ENCODE measurements around the gene ITGB3BP.
A peak's percentile ranks its signal among the peaks of the same experiment; 100 is the strongest.

Gene ITGB3BP

DNA sequence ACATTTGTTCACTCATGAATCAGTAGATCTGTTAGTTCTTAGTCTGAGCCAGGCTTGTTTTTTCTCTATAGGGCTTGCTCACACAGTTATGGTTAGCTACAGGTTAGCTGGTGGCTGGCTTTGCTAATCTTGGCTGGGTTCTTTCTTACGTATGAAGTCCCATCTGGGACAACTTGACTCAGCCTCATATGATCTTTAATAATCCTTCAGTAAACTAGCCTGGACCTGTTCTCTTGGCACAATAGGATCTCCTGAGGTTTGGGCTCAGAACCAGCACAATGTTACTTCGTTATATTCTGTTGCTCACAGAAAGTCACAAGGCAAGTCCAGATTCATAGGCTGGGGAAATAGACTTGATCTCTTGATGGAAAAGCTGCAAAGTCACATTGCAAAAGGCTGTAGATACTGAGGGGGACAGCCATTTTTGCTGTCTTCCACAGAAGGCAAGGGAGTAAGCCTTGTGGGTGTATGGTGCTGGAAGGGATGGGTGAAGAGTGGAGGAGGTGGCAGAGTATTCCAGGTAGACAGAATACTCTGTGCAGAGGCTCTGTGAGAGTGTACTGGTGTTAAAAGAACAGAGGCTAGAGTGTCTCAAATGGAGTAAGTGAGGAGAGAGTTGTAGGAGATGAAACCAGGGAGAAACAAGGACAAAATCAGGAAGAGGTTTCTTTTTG lies 24.7 kb upstream of the ITGB3BP start:
- Histone ChIP-seq H3K4me1 (ENCODE audit: insufficient read depth, low read length) (no peaks in the 10 kb centered on the region), H3K9me3 (ENCODE audit: insufficient read depth, low read depth, low read length) (no peaks in the 10 kb centered on the region), H3K4me3 (ENCODE audit: low read length) (no peak overlapping the region), H3K27ac (ENCODE audit: low read depth, low read length) (no peak overlapping the region), H3K36me3 (ENCODE audit: insufficient read depth, low read length) (no peaks in the 10 kb centered on the region), H3K9ac (ENCODE audit: low read depth, low read length) (no peak overlapping the region), H3K27me3 (ENCODE audit: insufficient read depth, low read length) (no peaks in the 10 kb centered on the region)
- 93% methylated on average over 2 of the region's 2 CpGs for WGBS

DNA sequence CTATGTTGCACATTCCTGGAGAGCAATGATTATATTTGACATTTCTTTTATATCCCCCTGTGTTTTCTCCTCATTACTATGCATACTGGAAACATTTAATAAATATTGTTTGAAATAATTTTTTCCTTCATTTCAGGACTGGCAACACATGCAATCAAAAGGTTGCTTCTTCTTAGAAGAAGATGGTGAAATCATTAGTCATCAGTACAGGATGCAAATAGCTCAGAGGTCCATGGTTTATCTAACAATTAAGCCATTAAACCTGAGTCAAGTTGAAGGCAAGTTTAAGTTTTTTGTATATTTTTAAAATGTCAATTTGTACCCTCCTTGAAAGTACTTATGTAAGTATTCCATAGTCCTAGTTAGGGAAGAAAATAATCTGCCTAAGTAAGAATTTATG lies 22.8 kb upstream of the ITGB3BP start:
- no peaks in the 10 kb centered on the region for H3K9me3 ChIP-seq (ENCODE audit: insufficient read depth, low read depth, low read length)
- no peaks in the 10 kb centered on the region for H3K4me1 ChIP-seq (ENCODE audit: insufficient read depth, low read length)

DNA sequence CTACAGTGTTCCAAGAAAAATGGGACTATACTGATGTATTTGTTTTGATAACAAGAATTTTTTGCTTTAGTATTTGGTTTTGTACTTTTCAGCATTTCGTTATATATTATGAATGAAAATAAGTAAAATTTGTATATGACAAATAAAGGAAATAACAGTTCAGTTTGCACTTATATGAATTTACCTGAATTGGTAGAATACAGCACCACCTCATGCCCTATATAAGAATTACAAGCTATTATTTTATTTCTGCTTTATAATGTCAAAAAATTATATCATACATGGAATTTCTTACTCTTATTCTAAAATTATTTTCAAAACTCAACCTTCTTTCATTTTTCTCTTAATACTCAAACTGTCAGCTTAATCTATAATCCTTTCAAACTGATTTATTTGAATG lies 14.9 kb upstream of the ITGB3BP start:
- H3K27me3 ChIP-seq (ENCODE audit: insufficient read depth, low read length) = no peaks in the 10 kb centered on the region
- 67% methylated on average over 1 of the region's 1 CpG for WGBS
- no peak overlapping the region for H3K4me3 ChIP-seq (ENCODE audit: low read length)
- no peaks in the 10 kb centered on the region for H3K9me3 ChIP-seq (ENCODE audit: insufficient read depth, low read depth, low read length)
- H3K36me3 ChIP-seq (ENCODE audit: insufficient read depth, low read length) = peaks cover 10% of the 10 kb centered on the region; the same call in 1 of the 2 replicates
- H3K27ac ChIP-seq (ENCODE audit: low read depth, low read length) = no peak overlapping the region
- no peak overlapping the region for H3K9ac ChIP-seq (ENCODE audit: low read depth, low read length)
- H3K4me1 ChIP-seq (ENCODE audit: insufficient read depth, low read length) = peaks cover 19% of the 10 kb centered on the region

More for the DNA sequence above, 22.8 kb upstream of the ITGB3BP start:
- no peaks in the 10 kb centered on the region for H3K27me3 ChIP-seq (ENCODE audit: insufficient read depth, low read length)
- no peak overlapping the region for H3K9ac ChIP-seq (ENCODE audit: low read depth, low read length)
- H3K4me3 ChIP-seq (ENCODE audit: low read length) = no peak overlapping the region
- H3K36me3 ChIP-seq (ENCODE audit: insufficient read depth, low read length) = no peaks in the 10 kb centered on the region
- no peak overlapping the region for H3K27ac ChIP-seq (ENCODE audit: low read depth, low read length)

DNA sequence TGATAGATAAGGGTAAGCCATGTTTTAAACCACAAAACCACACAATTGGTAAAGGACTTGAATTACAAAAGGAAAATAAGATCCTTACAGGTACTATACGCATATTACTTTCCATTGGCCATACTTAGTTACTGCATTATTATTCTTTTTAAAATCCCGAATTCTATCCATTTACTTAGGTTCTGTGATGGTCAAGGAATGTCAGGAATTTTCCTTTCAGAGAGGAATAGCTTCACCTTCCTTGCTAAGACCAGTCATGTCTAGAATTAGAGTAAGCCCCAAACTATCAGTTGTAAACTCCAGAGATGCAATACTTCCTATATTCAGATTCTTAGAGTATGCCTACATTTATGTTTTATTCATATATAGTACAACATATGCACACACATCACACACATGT lies 14.0 kb upstream of the ITGB3BP start:
- H3K9ac ChIP-seq (ENCODE audit: low read depth, low read length) = no peak overlapping the region
- H3K4me3 ChIP-seq (ENCODE audit: low read length) = no peak overlapping the region
- peaks cover 16% of the 10 kb centered on the region; the same call in 1 of the 2 replicates for H3K36me3 ChIP-seq (ENCODE audit: insufficient read depth, low read length)
- H3K9me3 ChIP-seq (ENCODE audit: insufficient read depth, low read depth, low read length) = no peaks in the 10 kb centered on the region
- peaks cover 19% of the 10 kb centered on the region for H3K4me1 ChIP-seq (ENCODE audit: insufficient read depth, low read length)
- 69% methylated on average over 2 of the region's 2 CpGs for WGBS
- H3K27ac ChIP-seq (ENCODE audit: low read depth, low read length) = peak overlapping the region; percentile 58; the same call in 1 of the 2 replicates
- H3K27me3 ChIP-seq (ENCODE audit: insufficient read depth, low read length) = no peaks in the 10 kb centered on the region

DNA sequence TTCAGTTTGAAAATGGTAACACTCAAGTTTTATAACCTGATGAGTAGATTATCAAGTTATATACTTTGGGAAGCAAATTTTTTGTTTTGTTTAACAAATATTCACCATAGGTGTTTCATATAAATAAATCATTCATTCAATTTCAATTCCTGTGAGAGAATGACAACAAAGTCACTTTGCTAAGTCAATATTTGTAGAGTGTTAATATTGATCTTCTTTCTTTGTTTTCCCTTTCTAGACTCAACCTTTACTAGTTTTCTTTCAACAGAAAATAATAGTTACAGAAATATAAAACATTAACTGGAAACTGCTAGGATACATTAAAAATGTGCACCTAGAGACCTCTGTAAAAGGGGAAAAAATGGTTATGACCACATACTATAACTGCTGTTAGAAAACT lies 11.4 kb upstream of the ITGB3BP start:
- Histone ChIP-seq H3K9ac (ENCODE audit: low read depth, low read length) (no peak overlapping the region), H3K27me3 (ENCODE audit: insufficient read depth, low read length) (no peaks in the 10 kb centered on the region), H3K27ac (ENCODE audit: low read depth, low read length) (no peak overlapping the region), H3K36me3 (ENCODE audit: insufficient read depth, low read length) (peaks cover 16% of the 10 kb centered on the region; the same call in 1 of the 2 replicates), H3K4me3 (ENCODE audit: low read length) (no peak overlapping the region), H3K9me3 (ENCODE audit: insufficient read depth, low read depth, low read length) (no peaks in the 10 kb centered on the region), H3K4me1 (ENCODE audit: insufficient read depth, low read length) (peaks cover 19% of the 10 kb centered on the region)

DNA sequence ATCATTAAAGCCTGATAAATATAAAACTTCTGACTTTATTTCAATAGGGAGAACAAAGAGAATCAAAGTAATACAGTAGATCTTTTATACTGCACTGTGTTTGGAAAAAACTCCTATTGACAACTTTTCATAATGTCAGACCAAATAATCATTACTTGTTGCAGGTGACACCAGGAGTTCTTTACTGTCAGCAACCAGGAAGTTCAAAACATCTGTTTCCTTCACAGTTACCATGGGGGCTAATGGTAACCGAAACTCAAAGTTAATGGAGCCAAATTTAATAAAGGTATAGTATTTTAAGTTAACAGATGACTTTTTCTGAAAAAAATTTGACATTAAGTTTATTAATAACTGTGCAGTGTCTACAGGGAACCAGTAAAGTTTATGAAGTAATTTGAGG lies 10.9 kb upstream of the ITGB3BP start:
- WGBS = 100% methylated on average over 1 of the region's 1 CpG
- no peak overlapping the region for H3K9ac ChIP-seq (ENCODE audit: low read depth, low read length)

DNA sequence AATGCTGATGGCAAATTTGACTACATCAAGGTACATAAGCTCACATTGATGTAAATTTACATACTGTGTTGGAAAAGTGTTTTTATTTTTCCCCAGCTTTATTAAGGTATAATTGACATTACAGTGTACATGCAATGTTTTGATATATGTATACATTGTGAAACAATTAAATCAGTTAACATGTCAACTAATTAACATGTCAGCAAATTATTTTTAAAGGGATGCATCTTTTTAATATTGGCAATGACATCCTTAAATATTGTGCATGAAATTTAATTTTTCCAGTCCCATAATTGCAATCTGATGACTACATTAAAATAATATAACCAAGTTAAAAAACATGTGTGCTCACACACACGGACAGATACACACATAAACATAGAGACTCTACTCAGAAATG lies 9.7 kb upstream of the ITGB3BP start:
- Histone ChIP-seq H3K9ac (ENCODE audit: low read depth, low read length) (no peak overlapping the region), H3K27ac (ENCODE audit: low read depth, low read length) (no peak overlapping the region), H3K9me3 (ENCODE audit: insufficient read depth, low read depth, low read length) (no peaks in the 10 kb centered on the region), H3K4me1 (ENCODE audit: insufficient read depth, low read length) (peaks cover 18% of the 10 kb centered on the region), H3K4me3 (ENCODE audit: low read length) (no peak overlapping the region), H3K27me3 (ENCODE audit: insufficient read depth, low read length) (no peaks in the 10 kb centered on the region), H3K36me3 (ENCODE audit: insufficient read depth, low read length) (peaks cover 16% of the 10 kb centered on the region; the same call in 1 of the 2 replicates)
- 100% methylated on average over 1 of the region's 1 CpG for WGBS

More for the DNA sequence above, 10.9 kb upstream of the ITGB3BP start:
- Histone ChIP-seq H3K27ac (ENCODE audit: low read depth, low read length) (no peak overlapping the region), H3K4me1 (ENCODE audit: insufficient read depth, low read length) (peaks cover 19% of the 10 kb centered on the region), H3K27me3 (ENCODE audit: insufficient read depth, low read length) (no peaks in the 10 kb centered on the region), H3K36me3 (ENCODE audit: insufficient read depth, low read length) (peaks cover 16% of the 10 kb centered on the region; the same call in 1 of the 2 replicates), H3K4me3 (ENCODE audit: low read length) (no peak overlapping the region), H3K9me3 (ENCODE audit: insufficient read depth, low read depth, low read length) (no peaks in the 10 kb centered on the region)

DNA sequence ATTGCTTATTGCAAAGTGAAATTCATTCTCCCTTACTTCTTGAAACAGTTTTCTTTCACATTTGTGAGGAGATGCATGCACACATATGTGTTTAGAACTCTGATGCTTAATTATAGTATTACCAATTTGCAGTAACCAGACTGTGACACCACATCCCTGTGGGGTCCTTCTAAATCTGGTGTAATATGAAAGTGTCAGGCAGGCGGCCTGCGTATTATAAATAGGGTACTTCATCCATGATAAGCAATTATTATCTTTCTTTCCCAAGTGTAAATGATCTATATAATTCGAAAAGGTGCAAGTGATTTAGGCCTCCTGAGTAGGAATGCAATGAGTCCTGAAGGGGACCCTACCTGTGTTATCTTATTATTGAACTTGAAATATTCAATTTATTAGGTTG lies 1.2 kb upstream of the ITGB3BP start:
- no peak overlapping the region for H3K27ac ChIP-seq (ENCODE audit: low read depth, low read length)
- WGBS = 84% methylated on average over 2 of the region's 3 CpGs
- peak overlapping the region; percentile 89 for H3K9ac ChIP-seq (ENCODE audit: low read depth, low read length)
- no peaks in the 10 kb centered on the region for H3K27me3 ChIP-seq (ENCODE audit: insufficient read depth, low read length)
- peak overlapping the region; percentile 91 for H3K4me3 ChIP-seq (ENCODE audit: low read length)
- no peaks in the 10 kb centered on the region for H3K9me3 ChIP-seq (ENCODE audit: insufficient read depth, low read depth, low read length)
- peaks cover 7% of the 10 kb centered on the region for H3K4me1 ChIP-seq (ENCODE audit: insufficient read depth, low read length)
- H3K36me3 ChIP-seq (ENCODE audit: insufficient read depth, low read length) = no peaks in the 10 kb centered on the region

DNA sequence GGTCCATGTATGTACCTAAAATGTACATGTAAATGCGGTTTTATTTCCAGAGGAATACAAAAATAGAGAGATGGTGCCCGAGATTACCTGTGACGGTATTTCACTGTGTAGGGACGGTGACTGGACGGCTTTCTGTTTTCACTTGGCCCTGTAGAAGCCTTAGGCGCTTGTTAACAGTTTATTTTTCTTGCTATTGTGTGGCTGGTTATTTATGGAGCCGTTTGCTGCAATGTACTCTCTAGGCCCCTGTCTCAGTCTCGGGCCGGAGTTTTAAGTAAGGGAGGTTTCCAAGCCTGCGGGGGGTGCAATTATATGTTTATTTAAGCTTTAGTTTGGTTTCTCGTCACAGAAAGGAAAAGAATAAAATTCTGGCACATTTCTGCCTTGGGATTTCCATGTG lies 713 bp upstream of the ITGB3BP start:
- H3K27ac ChIP-seq (ENCODE audit: low read depth, low read length) = peak overlapping the region; percentile 90; the same call in 1 of the 2 replicates
- H3K27me3 ChIP-seq (ENCODE audit: insufficient read depth, low read length) = no peaks in the 10 kb centered on the region
- H3K9me3 ChIP-seq (ENCODE audit: insufficient read depth, low read depth, low read length) = no peaks in the 10 kb centered on the region
- 5% methylated on average over 11 of the region's 11 CpGs for WGBS
- H3K4me3 ChIP-seq (ENCODE audit: low read length) = peak overlapping the region; percentile 91
- peaks cover 7% of the 10 kb centered on the region for H3K4me1 ChIP-seq (ENCODE audit: insufficient read depth, low read length)
- H3K9ac ChIP-seq (ENCODE audit: low read depth, low read length) = peak overlapping the region; percentile 89
- no peaks in the 10 kb centered on the region for H3K36me3 ChIP-seq (ENCODE audit: insufficient read depth, low read length)

DNA sequence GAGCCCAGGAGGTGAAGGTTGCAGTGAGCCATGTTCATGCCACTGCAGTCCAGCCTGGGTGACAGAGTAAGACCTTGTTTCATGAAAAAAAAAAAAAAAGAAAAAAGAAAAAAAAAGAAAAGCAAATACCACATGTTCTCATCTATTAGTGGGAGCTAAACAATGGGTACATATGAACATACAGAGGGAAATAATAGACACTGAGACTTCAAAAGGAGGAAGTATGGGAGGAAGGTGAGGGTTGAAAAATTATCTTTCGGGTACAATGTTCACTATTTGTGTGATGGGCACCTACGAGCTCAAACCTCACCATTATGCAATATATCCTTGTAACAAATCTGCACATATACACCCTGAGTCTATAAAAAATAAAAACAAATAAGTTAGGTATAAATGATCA lies 6.4 kb downstream of the ITGB3BP start:
- Histone ChIP-seq H3K27ac (ENCODE audit: low read depth, low read length) (no peak overlapping the region), H3K27me3 (ENCODE audit: insufficient read depth, low read length) (no peaks in the 10 kb centered on the region), H3K9me3 (ENCODE audit: insufficient read depth, low read depth, low read length) (peaks cover 7% of the 10 kb centered on the region; the same call in 1 of the 2 replicates), H3K4me1 (ENCODE audit: insufficient read depth, low read length) (no peaks in the 10 kb centered on the region), H3K36me3 (ENCODE audit: insufficient read depth, low read length) (peaks cover 9% of the 10 kb centered on the region; the same call in 1 of the 2 replicates), H3K4me3 (ENCODE audit: low read length) (no peak overlapping the region), H3K9ac (ENCODE audit: low read depth, low read length) (no peak overlapping the region)
- no CpG with 5 or more reads among the region's 2 CpGs for WGBS

DNA sequence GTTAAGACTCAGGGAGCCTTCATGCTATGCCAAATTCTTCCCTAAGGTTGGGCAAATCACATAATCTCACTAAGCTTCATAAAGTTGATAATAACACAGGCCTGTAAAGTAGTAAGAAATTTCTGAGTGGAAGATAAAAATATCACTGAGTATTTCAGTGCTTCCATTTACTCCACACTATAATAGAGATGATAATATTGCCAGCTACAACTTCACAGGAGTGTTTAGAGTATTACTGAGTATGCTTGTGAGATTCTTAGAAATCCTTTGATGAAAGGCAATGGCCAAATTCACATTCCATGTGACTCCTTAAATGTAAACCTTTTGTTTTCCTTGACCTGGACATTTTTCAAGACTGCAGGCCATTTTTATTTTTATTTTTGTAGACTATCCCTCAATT lies 10.4 kb downstream of the ITGB3BP start:
- no peaks in the 10 kb centered on the region for H3K27me3 ChIP-seq (ENCODE audit: insufficient read depth, low read length)
- no peaks in the 10 kb centered on the region for H3K4me1 ChIP-seq (ENCODE audit: insufficient read depth, low read length)
- no peak overlapping the region for H3K4me3 ChIP-seq (ENCODE audit: low read length)
- peaks cover 31% of the 10 kb centered on the region for H3K36me3 ChIP-seq (ENCODE audit: insufficient read depth, low read length)
- no peak overlapping the region for H3K27ac ChIP-seq (ENCODE audit: low read depth, low read length)
- peaks cover 7% of the 10 kb centered on the region; the same call in 1 of the 2 replicates for H3K9me3 ChIP-seq (ENCODE audit: insufficient read depth, low read depth, low read length)
- H3K9ac ChIP-seq (ENCODE audit: low read depth, low read length) = no peak overlapping the region

DNA sequence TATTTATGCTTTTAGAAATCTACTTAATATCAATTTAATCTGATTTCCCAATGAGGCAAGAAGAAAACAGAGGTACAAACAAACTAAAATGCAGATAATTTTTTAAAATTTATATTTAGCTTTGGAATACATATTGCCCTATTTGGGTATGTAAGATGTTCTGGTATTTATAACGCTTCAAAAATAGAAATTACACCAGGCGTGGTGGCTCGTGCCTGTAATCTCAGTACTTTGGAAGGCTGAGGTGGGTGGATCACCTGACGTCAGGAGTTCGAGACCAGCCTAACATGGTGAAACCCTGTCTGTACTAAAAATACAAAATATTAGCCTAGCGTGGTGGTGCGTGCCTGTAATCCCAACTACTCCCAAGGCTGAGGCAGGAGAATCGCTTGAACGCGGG lies 13.3 kb downstream of the ITGB3BP start:
- Histone ChIP-seq H3K4me1 (ENCODE audit: insufficient read depth, low read length) (no peaks in the 10 kb centered on the region), H3K9ac (ENCODE audit: low read depth, low read length) (no peak overlapping the region)
- 98% methylated on average over 9 of the region's 10 CpGs for WGBS

More for the DNA sequence above, 13.3 kb downstream of the ITGB3BP start:
- Histone ChIP-seq H3K9me3 (ENCODE audit: insufficient read depth, low read depth, low read length) (peaks cover 7% of the 10 kb centered on the region; the same call in 1 of the 2 replicates), H3K36me3 (ENCODE audit: insufficient read depth, low read length) (peaks cover 39% of the 10 kb centered on the region), H3K4me3 (ENCODE audit: low read length) (no peak overlapping the region), H3K27ac (ENCODE audit: low read depth, low read length) (no peak overlapping the region), H3K27me3 (ENCODE audit: insufficient read depth, low read length) (no peaks in the 10 kb centered on the region)
